HG02938 (cell line): ENCODE data around the gene NXT1.
"Not testable (repeated sequence)": the region's sequence is repeated elsewhere in the genome, so short reads cannot be mapped to it uniquely, and the experiment has no call there.

ENCODE experiments used
- ATAC-seq: cut with Tn5 transposase; IDR thresholded peaks from one replicate; pipeline ENCODE4 v1.9.1; 2021; ENCODE audit warnings: mild to moderate bottlenecking, moderate library complexity; ENCODE audit not compliant: unreplicated experiment

NXT1 gene

GRCh38 chr20:23327617-23328333 lies 22.8 kb upstream of the NXT1 start:
- no peak for ATAC-seq

GRCh38 chr20:23331450-23332350 lies 18.9 kb upstream of the NXT1 start:
- ATAC-seq, result no peak

- ATAC-seq, result no peak
Observed at GRCh38 chr20:23332467-23332866, 18.1 kb upstream of the NXT1 start.

GRCh38 chr20:23334111-23334510 lies 16.5 kb upstream of the NXT1 start:
- ATAC-seq, result no peak

GRCh38 chr20:23335521-23335920 lies 15.1 kb upstream of the NXT1 start:
- no peak for ATAC-seq

- no peak for ATAC-seq
Observed at GRCh38 chr20:23336476-23336875, 14.1 kb upstream of the NXT1 start.

GRCh38 chr20:23337312-23337711 lies 13.3 kb upstream of the NXT1 start:
- no peak for ATAC-seq

- ATAC-seq, result no peak
Observed at GRCh38 chr20:23339986-23340385, 10.6 kb upstream of the NXT1 start.

- no peak for ATAC-seq
Observed at GRCh38 chr20:23340524-23340923, 10.1 kb upstream of the NXT1 start.

- ATAC-seq, result peak; percentile 52
Observed at GRCh38 chr20:23341073-23341472, 9.5 kb upstream of the NXT1 start.

- ATAC-seq, result no peak
Observed at GRCh38 chr20:23343590-23343989, 7.0 kb upstream of the NXT1 start.

- ATAC-seq, result no peak
Observed at GRCh38 chr20:23344336-23344735, 6.3 kb upstream of the NXT1 start.

GRCh38 chr20:23346002-23346401 lies 4.6 kb upstream of the NXT1 start:
- ATAC-seq, result no peak

GRCh38 chr20:23347791-23348190 lies 2.8 kb upstream of the NXT1 start:
- ATAC-seq, result no peak

- ATAC-seq, result not testable (repeated sequence)
Observed at GRCh38 chr20:23348510-23348909, 2.1 kb upstream of the NXT1 start.

- peak; percentile 39 for ATAC-seq
Observed at GRCh38 chr20:23349338-23350195, 1.0 kb upstream of the NXT1 start.

GRCh38 chr20:23350904-23351838 lies 580 bp downstream of the NXT1 start:
- peak; percentile 28 for ATAC-seq

GRCh38 chr20:23356203-23356602 lies 5.6 kb downstream of the NXT1 start:
- no peak for ATAC-seq

- ATAC-seq, result peak; percentile 59
Observed at GRCh38 chr20:23357767-23358562, 7.4 kb downstream of the NXT1 start.
